ENCODE measurements around the gene RNF13. TPM values are rescaled to one million over a fixed set of nuclear protein-coding genes. Genes with fewer than 3 reads are reported as not detected.

RNF13 gene
- total RNA-seq, 4 donors from 2014 or later: 48.3 to 63.6 (median 56.9) TPM

- no peak for TF ChIP-seq POLR2A (IDR thresholded peaks at IDR 0.05)
- no peak for TF ChIP-seq CTCF (IDR thresholded peaks at IDR 0.05 in 4 of 5, conservative IDR thresholded peaks at IDR 0.05 in 1 of 5)
- Histone ChIP-seq H3K27me3 (no peaks in the 10 kb centered on the region), H3K27ac (no peak overlapping the region), H3K36me3 (no peaks in the 10 kb centered on the region), H3K4me1 (no peaks in the 10 kb centered on the region), H3K4me3 (no peak overlapping the region), H3K9me3 (no peaks in the 10 kb centered on the region)
- DNase-seq (no peak), ATAC-seq (no peak)
- in situ Hi-C loops (cut with MboI; ENCODE audit: low sequenced_read_pairs in 4 of 4) (no loop called here), intact Hi-C loops (cut with DNase I; ENCODE audit: low total_unique reads) (no loop called here)
Observed at GRCh38 chr3:149790698-149791097, 22.3 kb upstream of the RNF13 start.

GRCh38 chr3:149792452-149793270, 20.4 kb upstream of the RNF13 start, which contains the start of gene ANKUB1:
ANKUB1 (minus strand) TSS chr3:149792554; CDS start chr3:149792366, 188 bp downstream.
- no peaks in the 10 kb centered on the region for H3K9me3 ChIP-seq
- no peaks in the 10 kb centered on the region for H3K27me3 ChIP-seq
- in situ Hi-C loops (cut with MboI; ENCODE audit: low sequenced_read_pairs in 4 of 4) (no loop called here), intact Hi-C loops (cut with DNase I; ENCODE audit: low total_unique reads) (no loop called here)
- ATAC-seq: no peak
- no peak for DNase-seq
- H3K4me1 ChIP-seq: no peaks in the 10 kb centered on the region
- no peak within 1 kb of the TSS for H3K4me3 ChIP-seq
- H3K27ac ChIP-seq: no peak within 1 kb of the TSS
- TF ChIP-seq CTCF (IDR thresholded peaks at IDR 0.05 in 4 of 5, conservative IDR thresholded peaks at IDR 0.05 in 1 of 5): no peak
- no peak for TF ChIP-seq POLR2A (IDR thresholded peaks at IDR 0.05)
- H3K36me3 ChIP-seq: no peaks in the 10 kb centered on the region

GRCh38 chr3:149796026-149796425, 17.0 kb upstream of the RNF13 start:
- no peak overlapping the region for H3K4me3 ChIP-seq
- intact Hi-C loops (cut with DNase I; ENCODE audit: low total_unique reads): no loop called here
- in situ Hi-C loops (cut with MboI; ENCODE audit: low sequenced_read_pairs in 4 of 4): no loop called here
- H3K9me3 ChIP-seq: no peaks in the 10 kb centered on the region
- no peaks in the 10 kb centered on the region for H3K4me1 ChIP-seq
- ATAC-seq (no peak), DNase-seq (no peak)
- no peaks in the 10 kb centered on the region for H3K36me3 ChIP-seq
- H3K27ac ChIP-seq: no peak overlapping the region
- TF ChIP-seq POLR2A (IDR thresholded peaks at IDR 0.05) (no peak), CTCF (IDR thresholded peaks at IDR 0.05 in 4 of 5, conservative IDR thresholded peaks at IDR 0.05 in 1 of 5) (no peak)
- H3K27me3 ChIP-seq: no peaks in the 10 kb centered on the region

- Histone ChIP-seq H3K9me3 (no peaks in the 10 kb centered on the region), H3K27me3 (no peaks in the 10 kb centered on the region), H3K27ac (no peak overlapping the region), H3K4me3 (no peak overlapping the region), H3K36me3 (no peaks in the 10 kb centered on the region), H3K4me1 (no peaks in the 10 kb centered on the region)
- no peak for DNase-seq
- intact Hi-C loops (cut with DNase I; ENCODE audit: low total_unique reads) (no loop called here), in situ Hi-C loops (cut with MboI; ENCODE audit: low sequenced_read_pairs in 4 of 4) (no loop called here)
- ATAC-seq: no peak
- no peak for TF ChIP-seq CTCF (IDR thresholded peaks at IDR 0.05 in 4 of 5, conservative IDR thresholded peaks at IDR 0.05 in 1 of 5)
- TF ChIP-seq POLR2A (IDR thresholded peaks at IDR 0.05): no peak
Observed at GRCh38 chr3:149800693-149801092, 12.3 kb upstream of the RNF13 start.

Measured in gastrocnemius medialis (tissue), 4 donors.